Measurements from ENCODE around the gene TMEM164. TPM values are rescaled to one million over a fixed set of nuclear protein-coding genes. Genes with fewer than 3 reads are reported as not detected.

The TMEM164 gene
- total and polyA plus RNA-seq, 2 experiments from 2014 or later = 3.4 to 17.2 TPM

DNA sequence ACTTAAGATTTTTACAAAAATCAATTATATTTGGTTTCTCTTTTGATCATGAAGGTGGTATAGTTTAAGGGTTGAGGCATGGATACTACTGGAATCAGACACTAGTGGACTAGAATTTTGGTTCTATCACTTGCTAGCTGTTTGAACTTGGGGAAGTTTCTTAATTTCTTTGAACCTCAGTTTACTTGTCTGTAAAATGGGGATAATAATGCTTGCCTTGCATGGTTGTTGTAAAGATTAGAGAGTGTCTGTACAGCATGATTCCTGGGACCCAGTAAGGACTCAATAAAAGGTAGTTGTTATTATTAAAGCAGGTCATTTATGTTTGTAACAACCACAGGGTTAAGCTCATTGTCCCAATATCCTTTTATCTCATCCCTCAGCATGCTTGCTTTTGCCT is 36.0 kb downstream of the TMEM164 start:
- H3F3A ChIP-seq (replicated peaks; ENCODE audit: low read depth) = no peaks in the 10 kb centered on the region
- DNase-seq (ENCODE audit: low spot score) = no peak
- no peak for ATAC-seq
- H3K27ac ChIP-seq (ENCODE audit: low read depth) = no peak overlapping the region
- no peaks in the 10 kb centered on the region for H3K27me3 Mint-ChIP-seq (ENCODE audit: insufficient read depth, low read depth, poor library complexity)
- H3K36me3 Mint-ChIP-seq (ENCODE audit: low read depth) = no peaks in the 10 kb centered on the region
- H3K9me3 Mint-ChIP-seq = no peaks in the 10 kb centered on the region
- no peaks in the 10 kb centered on the region for H3K36me3 ChIP-seq (ENCODE audit: insufficient read depth)
- H3K27me3 ChIP-seq (ENCODE audit: insufficient read depth) = no peaks in the 10 kb centered on the region
- H3K4me3 Mint-ChIP-seq = no peak overlapping the region
- no peak overlapping the region for H3K27ac Mint-ChIP-seq
- no peaks in the 10 kb centered on the region for H4K20me1 ChIP-seq (replicated peaks; ENCODE audit: insufficient read depth)
- no peak overlapping the region for H3K4me3 ChIP-seq
- TF ChIP-seq NANOG (IDR thresholded peaks at IDR 0.05; ENCODE audit: borderline replicate concordance) (no peak), EZH2phosphoT487 (IDR thresholded peaks at IDR 0.05; ENCODE audit: unreplicated experiment) (no peak)
- H3K4me1 Mint-ChIP-seq = peaks cover 15% of the 10 kb centered on the region; the same call in 2 of the 3 replicates
- H2AFZ ChIP-seq = no peak overlapping the region
- no peaks in the 10 kb centered on the region for H3K4me1 ChIP-seq (ENCODE audit: insufficient read depth)
- H3K9me2 ChIP-seq (ENCODE audit: insufficient read depth) = no peaks in the 10 kb centered on the region
- no peaks in the 10 kb centered on the region for H3K79me2 ChIP-seq (replicated peaks; ENCODE audit: insufficient read depth)
- no peak overlapping the region for H3K4me2 ChIP-seq

DNA sequence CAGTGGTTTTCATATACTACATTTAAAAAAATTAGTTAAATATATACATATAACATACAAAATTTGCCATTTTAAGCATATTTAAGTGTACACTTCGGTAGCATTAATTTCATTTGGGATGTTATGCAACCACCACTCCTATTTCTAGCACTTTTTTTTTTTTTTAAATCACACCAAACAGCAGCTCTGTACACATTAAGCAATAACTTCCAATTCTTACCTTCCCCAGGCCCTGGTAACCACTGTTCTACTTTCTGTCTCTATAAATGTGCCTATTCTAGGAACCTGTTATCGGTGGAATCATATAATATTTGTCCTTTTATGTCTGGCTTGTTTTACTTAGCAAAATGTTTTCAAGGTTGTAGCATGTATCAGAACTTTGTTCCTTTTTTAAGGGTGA is 39.1 kb downstream of the TMEM164 start:
- Histone ChIP-seq H3K27ac (ENCODE audit: low read depth) (no peak overlapping the region), H3K36me3 (ENCODE audit: insufficient read depth) (no peaks in the 10 kb centered on the region), H3K27me3 (ENCODE audit: insufficient read depth) (no peaks in the 10 kb centered on the region), H3K4me1 (ENCODE audit: insufficient read depth) (peaks cover 15% of the 10 kb centered on the region), H3K9me2 (ENCODE audit: insufficient read depth) (no peaks in the 10 kb centered on the region), H2AFZ (no peak overlapping the region), H3K4me2 (no peak overlapping the region), H3K4me3 (no peak overlapping the region), H3K79me2 (replicated peaks; ENCODE audit: insufficient read depth) (no peaks in the 10 kb centered on the region), H3F3A (replicated peaks; ENCODE audit: low read depth) (no peaks in the 10 kb centered on the region), H4K20me1 (replicated peaks; ENCODE audit: insufficient read depth) (no peaks in the 10 kb centered on the region)
- H3K4me3 Mint-ChIP-seq = no peak overlapping the region
- no peaks in the 10 kb centered on the region for H3K27me3 Mint-ChIP-seq (ENCODE audit: insufficient read depth, low read depth, poor library complexity)
- no peaks in the 10 kb centered on the region for H3K9me3 Mint-ChIP-seq
- H3K36me3 Mint-ChIP-seq (ENCODE audit: low read depth) = no peaks in the 10 kb centered on the region
- H3K4me1 Mint-ChIP-seq = peaks cover 32% of the 10 kb centered on the region
- no peak overlapping the region for H3K27ac Mint-ChIP-seq
- ATAC-seq = no peak
- DNase-seq (ENCODE audit: low spot score) = no peak
- TF ChIP-seq NANOG (IDR thresholded peaks at IDR 0.05; ENCODE audit: borderline replicate concordance) = no peak
- TF ChIP-seq STAT1 (IDR thresholded peaks at IDR 0.05; ENCODE audit: unreplicated experiment) = no peak
- no peak for TF ChIP-seq ZNF114 (CRISPR knock-in tag; IDR thresholded peaks at IDR 0.05)
- no peak for TF ChIP-seq EZH2phosphoT487 (IDR thresholded peaks at IDR 0.05; ENCODE audit: unreplicated experiment)
- TF ChIP-seq, protein P1, sequence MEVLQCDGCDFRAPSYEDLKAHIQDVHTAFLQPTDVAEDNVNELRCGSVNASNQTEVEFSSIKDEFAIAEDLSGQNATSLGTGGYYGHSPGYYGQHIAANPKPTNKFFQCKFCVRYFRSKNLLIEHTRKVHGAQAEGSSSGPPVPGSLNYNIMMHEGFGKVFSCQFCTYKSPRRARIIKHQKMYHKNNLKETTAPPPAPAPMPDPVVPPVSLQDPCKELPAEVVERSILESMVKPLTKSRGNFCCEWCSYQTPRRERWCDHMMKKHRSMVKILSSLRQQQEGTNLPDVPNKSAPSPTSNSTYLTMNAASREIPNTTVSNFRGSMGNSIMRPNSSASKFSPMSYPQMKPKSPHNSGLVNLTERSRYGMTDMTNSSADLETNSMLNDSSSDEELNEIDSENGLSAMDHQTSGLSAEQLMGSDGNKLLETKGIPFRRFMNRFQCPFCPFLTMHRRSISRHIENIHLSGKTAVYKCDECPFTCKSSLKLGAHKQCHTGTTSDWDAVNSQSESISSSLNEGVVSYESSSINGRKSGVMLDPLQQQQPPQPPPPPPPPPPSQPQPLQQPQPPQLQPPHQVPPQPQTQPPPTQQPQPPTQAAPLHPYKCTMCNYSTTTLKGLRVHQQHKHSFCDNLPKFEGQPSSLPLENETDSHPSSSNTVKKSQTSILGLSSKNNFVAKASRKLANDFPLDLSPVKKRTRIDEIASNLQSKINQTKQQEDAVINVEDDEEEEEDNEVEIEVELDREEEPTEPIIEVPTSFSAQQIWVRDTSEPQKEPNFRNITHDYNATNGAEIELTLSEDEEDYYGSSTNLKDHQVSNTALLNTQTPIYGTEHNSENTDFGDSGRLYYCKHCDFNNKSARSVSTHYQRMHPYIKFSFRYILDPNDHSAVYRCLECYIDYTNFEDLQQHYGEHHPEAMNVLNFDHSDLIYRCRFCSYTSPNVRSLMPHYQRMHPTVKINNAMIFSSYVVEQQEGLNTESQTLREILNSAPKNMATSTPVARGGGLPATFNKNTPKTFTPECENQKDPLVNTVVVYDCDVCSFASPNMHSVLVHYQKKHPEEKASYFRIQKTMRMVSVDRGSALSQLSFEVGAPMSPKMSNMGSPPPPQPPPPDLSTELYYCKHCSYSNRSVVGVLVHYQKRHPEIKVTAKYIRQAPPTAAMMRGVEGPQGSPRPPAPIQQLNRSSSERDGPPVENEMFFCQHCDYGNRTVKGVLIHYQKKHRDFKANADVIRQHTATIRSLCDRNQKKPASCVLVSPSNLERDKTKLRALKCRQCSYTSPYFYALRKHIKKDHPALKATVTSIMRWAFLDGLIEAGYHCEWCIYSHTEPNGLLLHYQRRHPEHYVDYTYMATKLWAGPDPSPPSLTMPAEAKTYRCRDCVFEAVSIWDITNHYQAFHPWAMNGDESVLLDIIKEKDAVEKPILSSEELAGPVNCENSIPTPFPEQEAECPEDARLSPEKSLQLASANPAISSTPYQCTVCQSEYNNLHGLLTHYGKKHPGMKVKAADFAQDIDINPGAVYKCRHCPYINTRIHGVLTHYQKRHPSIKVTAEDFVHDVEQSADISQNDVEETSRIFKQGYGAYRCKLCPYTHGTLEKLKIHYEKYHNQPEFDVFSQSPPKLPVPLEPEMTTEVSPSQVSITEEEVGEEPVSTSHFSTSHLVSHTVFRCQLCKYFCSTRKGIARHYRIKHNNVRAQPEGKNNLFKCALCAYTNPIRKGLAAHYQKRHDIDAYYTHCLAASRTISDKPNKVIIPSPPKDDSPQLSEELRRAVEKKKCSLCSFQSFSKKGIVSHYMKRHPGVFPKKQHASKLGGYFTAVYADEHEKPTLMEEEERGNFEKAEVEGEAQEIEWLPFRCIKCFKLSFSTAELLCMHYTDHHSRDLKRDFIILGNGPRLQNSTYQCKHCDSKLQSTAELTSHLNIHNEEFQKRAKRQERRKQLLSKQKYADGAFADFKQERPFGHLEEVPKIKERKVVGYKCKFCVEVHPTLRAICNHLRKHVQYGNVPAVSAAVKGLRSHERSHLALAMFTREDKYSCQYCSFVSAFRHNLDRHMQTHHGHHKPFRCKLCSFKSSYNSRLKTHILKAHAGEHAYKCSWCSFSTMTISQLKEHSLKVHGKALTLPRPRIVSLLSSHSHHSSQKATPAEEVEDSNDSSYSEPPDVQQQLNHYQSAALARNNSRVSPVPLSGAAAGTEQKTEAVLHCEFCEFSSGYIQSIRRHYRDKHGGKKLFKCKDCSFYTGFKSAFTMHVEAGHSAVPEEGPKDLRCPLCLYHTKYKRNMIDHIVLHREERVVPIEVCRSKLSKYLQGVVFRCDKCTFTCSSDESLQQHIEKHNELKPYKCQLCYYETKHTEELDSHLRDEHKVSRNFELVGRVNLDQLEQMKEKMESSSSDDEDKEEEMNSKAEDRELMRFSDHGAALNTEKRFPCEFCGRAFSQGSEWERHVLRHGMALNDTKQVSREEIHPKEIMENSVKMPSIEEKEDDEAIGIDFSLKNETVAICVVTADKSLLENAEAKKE (CRISPR knock-in tag; IDR thresholded peaks at IDR 0.05) = no peak
- no peak for TF ChIP-seq ZNF331 (CRISPR knock-in tag; IDR thresholded peaks at IDR 0.05; ENCODE audit: low read depth)
- no peak for TF ChIP-seq CREB1 (CRISPR knock-in tag; IDR thresholded peaks at IDR 0.05; ENCODE audit: low read depth)
- TF ChIP-seq, protein P2, sequence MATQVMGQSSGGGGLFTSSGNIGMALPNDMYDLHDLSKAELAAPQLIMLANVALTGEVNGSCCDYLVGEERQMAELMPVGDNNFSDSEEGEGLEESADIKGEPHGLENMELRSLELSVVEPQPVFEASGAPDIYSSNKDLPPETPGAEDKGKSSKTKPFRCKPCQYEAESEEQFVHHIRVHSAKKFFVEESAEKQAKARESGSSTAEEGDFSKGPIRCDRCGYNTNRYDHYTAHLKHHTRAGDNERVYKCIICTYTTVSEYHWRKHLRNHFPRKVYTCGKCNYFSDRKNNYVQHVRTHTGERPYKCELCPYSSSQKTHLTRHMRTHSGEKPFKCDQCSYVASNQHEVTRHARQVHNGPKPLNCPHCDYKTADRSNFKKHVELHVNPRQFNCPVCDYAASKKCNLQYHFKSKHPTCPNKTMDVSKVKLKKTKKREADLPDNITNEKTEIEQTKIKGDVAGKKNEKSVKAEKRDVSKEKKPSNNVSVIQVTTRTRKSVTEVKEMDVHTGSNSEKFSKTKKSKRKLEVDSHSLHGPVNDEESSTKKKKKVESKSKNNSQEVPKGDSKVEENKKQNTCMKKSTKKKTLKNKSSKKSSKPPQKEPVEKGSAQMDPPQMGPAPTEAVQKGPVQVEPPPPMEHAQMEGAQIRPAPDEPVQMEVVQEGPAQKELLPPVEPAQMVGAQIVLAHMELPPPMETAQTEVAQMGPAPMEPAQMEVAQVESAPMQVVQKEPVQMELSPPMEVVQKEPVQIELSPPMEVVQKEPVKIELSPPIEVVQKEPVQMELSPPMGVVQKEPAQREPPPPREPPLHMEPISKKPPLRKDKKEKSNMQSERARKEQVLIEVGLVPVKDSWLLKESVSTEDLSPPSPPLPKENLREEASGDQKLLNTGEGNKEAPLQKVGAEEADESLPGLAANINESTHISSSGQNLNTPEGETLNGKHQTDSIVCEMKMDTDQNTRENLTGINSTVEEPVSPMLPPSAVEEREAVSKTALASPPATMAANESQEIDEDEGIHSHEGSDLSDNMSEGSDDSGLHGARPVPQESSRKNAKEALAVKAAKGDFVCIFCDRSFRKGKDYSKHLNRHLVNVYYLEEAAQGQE (IDR thresholded peaks at IDR 0.05; ENCODE audit: unreplicated experiment) = no peak
- no peak for TF ChIP-seq JUNB (IDR thresholded peaks at IDR 0.05; ENCODE audit: unreplicated experiment)
- no peak for TF ChIP-seq EZH2 (IDR thresholded peaks at IDR 0.05; ENCODE audit: low read depth, unreplicated experiment)
- TF ChIP-seq, protein P3, sequence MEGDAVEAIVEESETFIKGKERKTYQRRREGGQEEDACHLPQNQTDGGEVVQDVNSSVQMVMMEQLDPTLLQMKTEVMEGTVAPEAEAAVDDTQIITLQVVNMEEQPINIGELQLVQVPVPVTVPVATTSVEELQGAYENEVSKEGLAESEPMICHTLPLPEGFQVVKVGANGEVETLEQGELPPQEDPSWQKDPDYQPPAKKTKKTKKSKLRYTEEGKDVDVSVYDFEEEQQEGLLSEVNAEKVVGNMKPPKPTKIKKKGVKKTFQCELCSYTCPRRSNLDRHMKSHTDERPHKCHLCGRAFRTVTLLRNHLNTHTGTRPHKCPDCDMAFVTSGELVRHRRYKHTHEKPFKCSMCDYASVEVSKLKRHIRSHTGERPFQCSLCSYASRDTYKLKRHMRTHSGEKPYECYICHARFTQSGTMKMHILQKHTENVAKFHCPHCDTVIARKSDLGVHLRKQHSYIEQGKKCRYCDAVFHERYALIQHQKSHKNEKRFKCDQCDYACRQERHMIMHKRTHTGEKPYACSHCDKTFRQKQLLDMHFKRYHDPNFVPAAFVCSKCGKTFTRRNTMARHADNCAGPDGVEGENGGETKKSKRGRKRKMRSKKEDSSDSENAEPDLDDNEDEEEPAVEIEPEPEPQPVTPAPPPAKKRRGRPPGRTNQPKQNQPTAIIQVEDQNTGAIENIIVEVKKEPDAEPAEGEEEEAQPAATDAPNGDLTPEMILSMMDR (conservative IDR thresholded peaks at IDR 0.05; ENCODE audit: low read depth in 2 of 2) = no peak
- no peak for TF ChIP-seq POLR2AphosphoS5 (IDR thresholded peaks at IDR 0.05; ENCODE audit: low read depth)
